HG03039 (cell line): ENCODE data around the gene KLF16.
"Not testable (repeated sequence)": the region's sequence is repeated elsewhere in the genome, so short reads cannot be mapped to it uniquely, and the experiment has no call there.

Experiments used
- ATAC-seq: cut with Tn5 transposase; IDR thresholded peaks from one replicate; pipeline ENCODE4 v1.9.1; 2021; ENCODE audit warnings: mild to moderate bottlenecking, moderate library complexity; ENCODE audit not compliant: unreplicated experiment

The KLF16 gene

GRCh38 chr19:1884719-1885334 is 21.4 kb upstream of the KLF16 start:
- peak; percentile 3 for ATAC-seq

- ATAC-seq: no peak
These were observed 20.9 kb upstream of the KLF16 start for GRCh38 chr19:1884291-1884718.

GRCh38 chr19:1883784-1884183 is 20.4 kb upstream of the KLF16 start:
- no peak for ATAC-seq

- no peak for ATAC-seq
These were observed 19.7 kb upstream of the KLF16 start for GRCh38 chr19:1882786-1883692.

GRCh38 chr19:1882089-1882785 is 18.9 kb upstream of the KLF16 start:
- no peak for ATAC-seq

GRCh38 chr19:1881393-1882088 is 18.2 kb upstream of the KLF16 start:
- not testable (repeated sequence) for ATAC-seq

GRCh38 chr19:1880611-1881392 is 17.4 kb upstream of the KLF16 start:
- no peak for ATAC-seq

GRCh38 chr19:1879982-1880381 is 16.6 kb upstream of the KLF16 start:
- ATAC-seq: not testable (repeated sequence)

GRCh38 chr19:1878583-1878982 is 15.2 kb upstream of the KLF16 start:
- not testable (repeated sequence) for ATAC-seq

GRCh38 chr19:1877280-1877660 is 13.9 kb upstream of the KLF16 start:
- ATAC-seq: not testable (repeated sequence)

GRCh38 chr19:1876496-1877279 is 13.3 kb upstream of the KLF16 start:
- not testable (repeated sequence) for ATAC-seq

GRCh38 chr19:1875646-1876495 is 12.5 kb upstream of the KLF16 start:
- ATAC-seq: peak; percentile 71

GRCh38 chr19:1875265-1875645 is 11.9 kb upstream of the KLF16 start:
- ATAC-seq: peak; percentile 13

- no peak for ATAC-seq
These were observed 11.3 kb upstream of the KLF16 start for GRCh38 chr19:1874554-1875185.

GRCh38 chr19:1873524-1874473 is 10.4 kb upstream of the KLF16 start:
- ATAC-seq: no peak

GRCh38 chr19:1872807-1873523 is 9.6 kb upstream of the KLF16 start:
- ATAC-seq: no peak
